HG03060 (cell line): ENCODE measurements around the gene PCDH7.

ENCODE experiments used
- ATAC-seq: cut with Tn5 transposase; IDR thresholded peaks from one replicate; pipeline ENCODE4 v1.9.1; 2021; ENCODE audit warnings: low read depth, moderate number of reproducible peaks; ENCODE audit not compliant: unreplicated experiment

Gene PCDH7

GRCh38 chr4:30724247-30724646 is 4.1 kb downstream of the PCDH7 start:
- no peak for ATAC-seq

- no peak for ATAC-seq
Observed at GRCh38 chr4:30725562-30725961, 5.4 kb downstream of the PCDH7 start.

GRCh38 chr4:30726090-30726675 is 6.0 kb downstream of the PCDH7 start:
- ATAC-seq = no peak

- ATAC-seq = no peak
Observed at GRCh38 chr4:30727409-30727808, 7.2 kb downstream of the PCDH7 start.

- ATAC-seq = no peak
Observed at GRCh38 chr4:30728311-30728710, 8.1 kb downstream of the PCDH7 start.

GRCh38 chr4:30743897-30744296 is 23.7 kb downstream of the PCDH7 start:
- ATAC-seq = no peak

GRCh38 chr4:30744386-30744785 is 24.2 kb downstream of the PCDH7 start:
- no peak for ATAC-seq

- no peak for ATAC-seq
Observed at GRCh38 chr4:30744957-30745640, 24.9 kb downstream of the PCDH7 start.

- no peak for ATAC-seq
Observed at GRCh38 chr4:30746735-30747134, 26.6 kb downstream of the PCDH7 start.

- no peak for ATAC-seq
Observed at GRCh38 chr4:30753316-30753715, 33.1 kb downstream of the PCDH7 start.

- no peak for ATAC-seq
Observed at GRCh38 chr4:30754021-30754420, 33.9 kb downstream of the PCDH7 start.

GRCh38 chr4:30755346-30755745 is 35.2 kb downstream of the PCDH7 start:
- ATAC-seq = no peak

GRCh38 chr4:30756553-30756952 is 36.4 kb downstream of the PCDH7 start:
- no peak for ATAC-seq

- no peak for ATAC-seq
Observed at GRCh38 chr4:30757357-30757756, 37.2 kb downstream of the PCDH7 start.

- no peak for ATAC-seq
Observed at GRCh38 chr4:30760551-30760950, 40.4 kb downstream of the PCDH7 start.

GRCh38 chr4:30763321-30763727 is 43.2 kb downstream of the PCDH7 start:
- ATAC-seq = no peak

GRCh38 chr4:30765022-30765421 is 44.9 kb downstream of the PCDH7 start:
- ATAC-seq = no peak

GRCh38 chr4:30767147-30767845 is 47.1 kb downstream of the PCDH7 start:
- ATAC-seq = no peak

- ATAC-seq = no peak
Observed at GRCh38 chr4:30768277-30768676, 48.1 kb downstream of the PCDH7 start.

GRCh38 chr4:30769093-30769492 is 48.9 kb downstream of the PCDH7 start:
- no peak for ATAC-seq

- ATAC-seq = no peak
Observed at GRCh38 chr4:30770049-30770549, 49.9 kb downstream of the PCDH7 start.

GRCh38 chr4:30770812-30771211 is 50.6 kb downstream of the PCDH7 start:
- no peak for ATAC-seq
